Colon (tissue), 2 donors: Measurements from ENCODE around the gene SH3GLB1.

Experiments
- FAIRE-seq: peaks from 2 replicates; lab custom pipeline; 2012; peaks lifted over from hg19 to GRCh38; lab: Jason Lieb, UNC
- donor health status: control.
- donor health status: control.

Gene SH3GLB1

DNA sequence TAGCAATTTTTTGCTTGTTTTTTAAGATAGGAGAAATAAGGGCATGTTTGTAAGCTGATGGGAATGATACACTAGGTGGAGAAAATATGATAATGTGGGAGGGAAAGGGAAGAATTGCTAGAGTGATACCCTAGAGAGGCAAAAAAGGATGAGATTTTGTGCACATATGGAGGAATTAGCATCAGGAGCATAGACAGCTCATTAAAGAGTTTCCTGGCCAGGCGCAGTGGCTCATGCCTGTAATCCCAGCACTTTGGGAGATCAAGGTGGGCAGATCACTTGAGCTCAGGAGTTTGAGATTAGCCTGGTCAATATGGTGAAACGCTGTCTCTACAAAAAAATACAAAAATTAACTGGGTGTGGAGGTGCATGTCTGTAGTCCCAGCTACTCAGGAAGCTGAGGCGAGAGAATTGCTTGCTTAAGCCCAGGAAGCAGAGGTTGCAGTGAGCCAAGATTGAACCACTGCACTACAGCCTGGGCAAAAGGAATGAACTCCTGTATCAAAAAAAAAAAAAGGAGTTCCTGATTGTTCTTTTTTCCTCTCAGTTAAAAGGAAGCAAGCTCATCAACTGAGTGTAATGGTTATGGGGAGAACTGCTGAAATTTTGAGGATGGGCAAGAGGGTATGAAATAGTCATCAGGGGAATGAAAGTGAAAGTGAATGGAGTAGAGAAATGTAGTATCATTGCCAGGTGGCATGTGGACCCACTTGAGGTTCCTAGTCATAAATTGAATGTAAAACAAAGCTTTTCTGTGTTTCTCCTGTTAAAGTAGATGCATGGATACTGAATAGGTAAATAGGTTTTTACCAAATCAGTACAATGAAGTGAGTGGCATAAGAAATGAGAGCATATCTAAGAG, 35.5 kb downstream of the SH3GLB1 start:
- no peak for FAIRE-seq

GRCh38 chr1:86741947-86742572, 37.7 kb downstream of the SH3GLB1 start:
- no peak for FAIRE-seq

DNA sequence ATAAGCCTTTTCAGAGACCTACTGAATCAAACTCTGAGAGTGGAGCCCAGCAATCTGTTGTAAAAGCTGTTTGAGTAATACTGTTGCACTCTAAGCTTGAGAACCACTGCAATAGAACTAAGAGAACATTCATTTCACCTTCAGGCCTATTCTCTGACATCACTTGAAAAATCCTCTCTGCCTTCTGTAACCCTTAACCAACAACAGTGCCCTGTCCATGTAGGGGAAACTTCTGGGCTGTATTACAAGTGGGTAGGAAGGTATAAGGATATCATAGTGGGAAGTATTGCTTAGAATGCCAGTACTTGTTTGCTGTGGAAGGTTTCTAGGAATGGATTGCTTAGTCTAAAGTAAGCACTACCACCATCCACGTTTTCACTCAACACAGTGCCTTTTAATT, 42.9 kb downstream of the SH3GLB1 start:
- no peak for FAIRE-seq

GRCh38 chr1:86748622-86749373, 44.4 kb downstream of the SH3GLB1 start:
- FAIRE-seq = no peak

DNA sequence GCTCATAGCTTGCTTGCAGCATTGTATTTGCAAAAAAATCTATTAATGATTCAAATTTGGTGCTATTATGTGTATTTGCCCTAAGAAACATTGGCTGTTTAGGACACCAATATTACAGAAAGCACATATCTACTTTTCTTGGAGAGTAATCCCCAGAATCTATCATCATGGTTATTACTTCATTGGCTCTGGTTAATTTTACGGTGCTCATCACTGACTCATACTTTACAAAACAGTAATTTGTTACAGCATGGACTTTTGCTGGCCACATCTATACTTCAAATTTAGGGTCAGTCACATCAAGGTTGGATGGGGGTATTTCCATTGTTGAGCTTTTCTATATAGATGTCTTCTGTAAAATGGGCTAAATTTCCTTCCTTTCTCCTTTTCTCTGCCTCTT, 45.7 kb downstream of the SH3GLB1 start:
- FAIRE-seq = no peak

- FAIRE-seq = no peak
Observed at GRCh38 chr1:86750530-86750929, 46.2 kb downstream of the SH3GLB1 start.

GRCh38 chr1:86751923-86752322, 47.5 kb downstream of the SH3GLB1 start:
- no peak for FAIRE-seq

- FAIRE-seq = no peak
Observed at GRCh38 chr1:86753700-86754099, 49.3 kb downstream of the SH3GLB1 start.

DNA sequence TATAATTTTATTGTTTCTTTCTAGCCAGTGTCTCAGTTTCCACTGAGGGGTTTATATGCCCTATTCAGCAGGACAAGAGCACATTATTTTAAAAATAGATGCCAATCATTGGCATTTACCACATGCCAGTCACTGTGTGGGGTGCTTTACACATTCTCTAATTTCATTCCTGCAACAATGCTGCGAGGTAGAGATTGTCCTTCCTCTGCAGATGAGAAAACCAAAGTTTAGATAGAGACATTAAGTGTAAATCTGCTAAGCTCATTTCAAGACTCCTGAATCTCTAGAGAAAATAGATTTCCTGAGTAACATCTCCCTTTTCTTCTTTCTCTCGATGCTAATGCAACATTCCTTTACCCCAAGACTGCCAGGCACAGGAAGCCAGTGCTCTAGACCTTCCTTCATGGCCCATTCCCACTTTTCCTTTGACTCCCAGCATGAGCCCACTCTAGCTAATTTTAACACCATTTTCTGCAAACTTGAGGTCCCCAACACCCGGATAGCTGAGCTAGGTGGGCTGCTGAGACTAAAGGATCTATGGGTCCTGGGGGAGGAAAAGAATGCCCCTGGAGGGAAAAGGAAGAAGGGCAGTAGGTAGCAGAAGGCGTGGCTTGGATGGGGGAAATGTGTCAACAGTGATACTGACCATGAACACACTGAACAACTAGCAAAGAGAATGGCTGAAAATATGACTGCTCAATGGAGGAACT, 50.0 kb downstream of the SH3GLB1 start:
- FAIRE-seq = no peak

DNA sequence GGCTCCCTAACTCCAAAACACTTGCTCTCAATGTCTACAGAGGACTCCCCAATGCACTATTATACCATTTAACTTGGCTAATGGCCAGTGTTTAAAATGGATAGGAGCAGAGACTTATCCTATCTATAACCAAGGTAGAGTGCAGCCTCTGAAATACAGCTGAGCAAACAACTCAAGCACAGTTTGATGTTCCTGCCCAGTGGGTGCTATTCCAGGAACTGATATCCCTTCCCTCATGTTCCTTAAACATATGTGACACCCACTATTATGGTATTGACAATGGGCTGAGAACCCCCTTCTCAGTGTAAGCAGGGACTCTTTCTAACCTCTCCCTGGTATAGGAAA, 51.7 kb downstream of the SH3GLB1 start:
- no peak for FAIRE-seq

DNA sequence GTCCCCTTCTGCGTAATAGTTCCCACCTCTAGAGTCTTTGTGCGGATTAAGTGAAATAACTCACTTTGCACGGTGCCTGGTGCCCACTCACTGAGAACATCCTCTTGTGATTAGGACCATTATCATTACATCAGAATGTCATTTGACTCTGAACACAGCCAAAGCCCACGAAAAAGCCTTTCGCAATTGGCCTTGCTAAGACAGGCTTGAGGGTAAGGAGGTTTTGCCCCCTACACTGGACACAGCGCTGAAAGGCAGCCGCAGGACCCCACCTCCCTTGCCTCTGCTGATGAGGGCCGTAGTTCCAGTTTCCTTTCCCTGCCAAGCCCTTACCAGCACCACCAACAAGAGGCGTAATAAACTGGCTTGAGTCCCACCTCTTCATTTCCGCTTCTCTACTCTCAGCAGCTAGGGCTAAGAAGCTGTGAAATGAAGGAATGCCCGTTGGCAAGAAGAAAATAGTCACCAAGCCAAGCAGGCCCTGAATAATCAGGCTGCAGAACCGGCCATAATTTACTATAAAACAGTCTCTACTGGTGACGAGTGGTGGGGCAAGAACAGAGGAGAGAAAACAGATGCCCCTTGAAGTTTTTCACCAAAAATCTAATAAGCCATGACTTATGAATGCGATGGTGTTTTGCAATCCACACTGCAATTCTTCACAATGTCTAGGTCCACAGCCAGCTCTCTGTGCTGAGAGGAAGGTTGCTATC, 53.1 kb downstream of the SH3GLB1 start:
- no peak for FAIRE-seq

GRCh38 chr1:86758570-86758969, 54.2 kb downstream of the SH3GLB1 start:
- no peak for FAIRE-seq

- no peak for FAIRE-seq
Observed at GRCh38 chr1:86760199-86760598, 55.8 kb downstream of the SH3GLB1 start.

GRCh38 chr1:86762336-86762735, 58.0 kb downstream of the SH3GLB1 start:
- no peak for FAIRE-seq

DNA sequence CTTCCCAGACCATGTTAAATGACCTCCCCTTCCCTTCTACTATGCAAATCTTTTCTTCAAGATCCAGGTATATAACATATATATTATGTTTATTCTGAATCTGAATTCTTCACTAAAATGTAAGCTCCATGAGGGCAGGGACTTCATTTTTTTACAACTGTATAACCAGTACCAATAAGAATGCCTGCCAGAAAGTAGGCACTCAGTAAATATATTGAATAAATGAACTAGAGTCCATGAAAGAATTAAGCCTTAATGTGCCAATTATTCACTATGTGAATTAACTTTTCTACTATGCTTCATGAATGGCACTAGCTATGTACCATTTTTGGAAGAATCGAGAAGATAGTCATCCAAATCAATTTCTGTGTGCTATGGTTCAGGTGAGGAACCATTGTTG, 60.1 kb downstream of the SH3GLB1 start:
- FAIRE-seq = no peak

GRCh38 chr1:86765073-86765472, 60.7 kb downstream of the SH3GLB1 start:
- no peak for FAIRE-seq

DNA sequence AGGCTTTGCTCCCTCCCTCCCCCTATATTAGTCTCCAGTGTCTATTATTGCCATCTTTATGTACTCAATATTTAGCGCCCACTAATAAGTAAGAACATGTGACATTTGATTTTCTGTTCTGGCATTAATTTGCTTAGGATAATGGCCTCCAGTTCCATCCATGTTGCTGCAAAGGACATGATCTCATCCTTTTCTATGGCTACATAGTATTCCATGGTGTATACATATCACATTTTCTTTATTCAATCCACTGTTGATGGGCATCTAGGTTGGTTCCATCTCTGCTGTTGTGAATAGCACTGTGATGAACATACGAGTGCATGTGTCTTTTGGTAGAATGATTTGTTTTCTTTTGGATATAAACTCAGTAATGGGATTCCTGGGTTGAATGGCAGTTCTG, 61.3 kb downstream of the SH3GLB1 start:
- no peak for FAIRE-seq

DNA sequence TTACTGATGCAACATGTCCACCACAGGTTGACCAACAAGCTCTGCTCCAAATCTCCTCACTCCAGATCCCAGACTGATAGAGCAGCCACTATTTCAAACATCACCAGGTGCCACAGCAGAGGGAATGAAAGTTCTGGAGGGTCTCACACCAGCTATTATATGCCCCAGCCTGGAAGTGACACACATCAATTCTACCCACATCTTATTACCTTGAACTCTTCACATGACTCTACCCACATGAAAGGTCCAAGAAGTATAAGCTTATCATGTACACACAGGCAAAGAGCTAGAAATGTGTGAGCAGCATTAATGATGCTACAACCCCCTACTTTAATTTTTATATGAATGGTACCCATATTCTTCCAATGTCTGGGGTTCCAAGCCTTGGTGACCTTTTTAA, 64.2 kb downstream of the SH3GLB1 start:
- FAIRE-seq = no peak

DNA sequence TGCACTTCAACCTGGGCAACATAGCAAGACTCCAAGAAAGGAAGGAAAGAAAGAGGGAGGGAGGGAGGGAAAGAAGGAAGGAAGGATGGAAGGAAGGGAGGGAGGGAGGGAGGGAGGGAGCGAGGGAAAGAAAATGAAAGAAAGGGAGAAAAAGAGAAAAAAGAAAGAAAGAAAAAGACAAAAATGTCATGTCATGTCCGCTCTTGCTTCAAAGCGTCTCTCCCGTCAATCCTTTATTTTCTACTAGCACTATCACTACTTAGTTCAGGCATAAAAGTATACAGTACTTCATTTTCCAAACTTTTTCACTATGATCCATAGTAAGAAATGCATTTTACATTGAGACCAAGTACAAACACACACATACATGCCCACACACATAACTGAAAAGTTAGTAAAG, 64.7 kb downstream of the SH3GLB1 start:
- no peak for FAIRE-seq

DNA sequence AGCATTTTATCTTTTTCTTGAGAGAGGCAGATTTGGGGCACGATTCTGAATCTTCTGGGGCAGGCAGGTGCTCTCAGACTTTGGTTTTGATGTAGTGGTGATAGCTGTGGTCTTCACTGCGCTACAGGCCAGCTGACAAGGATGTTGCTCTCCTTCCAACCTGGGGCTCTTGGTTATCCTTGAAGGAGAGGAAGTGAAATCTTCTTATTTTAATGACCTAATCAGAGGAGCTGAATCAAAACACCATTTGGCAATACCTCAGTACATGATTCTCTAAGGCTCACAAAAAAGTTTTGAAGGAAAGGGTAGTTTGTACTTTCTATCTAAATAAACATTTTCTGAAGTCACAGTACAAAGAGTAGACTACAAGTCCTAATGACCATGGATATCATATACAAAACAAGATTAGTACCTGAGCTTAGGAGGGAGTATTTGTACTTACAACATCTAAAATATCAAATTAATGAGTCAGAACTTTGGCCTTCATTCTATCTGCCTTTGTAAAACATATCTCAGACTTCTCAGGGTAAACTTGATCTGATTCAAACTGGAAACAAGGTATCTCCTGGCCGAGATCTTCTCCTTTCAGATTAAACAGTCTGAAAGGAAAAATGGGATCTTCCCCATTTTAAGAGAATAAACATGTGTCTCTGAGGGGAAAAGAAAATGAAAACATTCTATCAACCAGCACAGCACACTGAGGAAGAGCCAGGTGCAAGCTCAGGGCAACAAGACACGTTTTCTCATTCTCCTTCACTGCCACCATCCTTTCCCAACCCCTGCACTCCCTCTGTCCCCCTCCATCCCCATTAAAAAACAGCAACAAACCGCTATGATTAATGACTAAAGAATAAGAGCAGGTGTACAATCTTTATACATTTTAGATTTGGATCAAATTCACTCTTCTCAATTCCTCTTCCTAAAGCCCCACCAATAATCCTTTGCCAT, 69.2 kb downstream of the SH3GLB1 start:
- FAIRE-seq = no peak
